ENCODE measurements around the gene S1PR5. TPM values are rescaled to one million over a fixed set of nuclear protein-coding genes. Genes with fewer than 3 reads are reported as not detected.

The S1PR5 gene
- total and polyA plus RNA-seq, 4 donors: 0.39 to 1.6 (median 1.1) TPM

- DNase-seq (peak; percentile 84 to 90), ATAC-seq (ENCODE audit: low FRiP score) (peak; percentile 81)
- peak overlapping the region; percentile 70 to 77 for H3K4me3 ChIP-seq (ENCODE audit: low read length in 2 of 2)
- peaks cover 0 to 2% of the 10 kb centered on the region in 2 donors for H3K36me3 ChIP-seq (ENCODE audit: control insufficient read depth in 1 of 2, insufficient read depth in 2 of 2, low read length in 1 of 2)
- 1 to 2% methylated on average over 35 of the region's 35 CpGs for WGBS, 2 donors
- no peaks in the 10 kb centered on the region for H3K27me3 ChIP-seq (ENCODE audit: control insufficient read depth in 1 of 2, insufficient read depth in 2 of 2, low read length in 1 of 2)
- intact Hi-C loops (cut with DNase I): loop anchor here in 1 of 2 donors (5.0 kb wide), 1 partner anchor 65 kb away; the partner anchor contains the start of genes CDKN2D and KRI1
- H3K27ac ChIP-seq (ENCODE audit: low read depth in 1 of 2, low read length in 2 of 2): peak overlapping the region; percentile 47 to 88
- no peaks in the 10 kb centered on the region for H3K9me3 ChIP-seq (ENCODE audit: control insufficient read depth, low read length)
- H3K4me1 ChIP-seq (ENCODE audit: control insufficient read depth in 1 of 2, insufficient read depth in 2 of 2, low read length in 2 of 2): no peaks in the 10 kb centered on the region
Observed at GRCh38 chr19:10501971-10502523, 15.2 kb downstream of the S1PR5 start.

- H3K9me3 ChIP-seq (ENCODE audit: control insufficient read depth, low read length): no peaks in the 10 kb centered on the region
- ATAC-seq (ENCODE audit: low FRiP score) (no peak), DNase-seq (no peak)
- 96 to 98% methylated on average over 2 of the region's 2 CpGs for WGBS, 2 donors
- no peaks in the 10 kb centered on the region for H3K27me3 ChIP-seq (ENCODE audit: control insufficient read depth in 1 of 2, insufficient read depth in 2 of 2, low read length in 1 of 2)
- intact Hi-C loops (cut with DNase I): loop anchor here in 1 of 2 donors (5.0 kb wide), 1 partner anchor 67 kb away; the partner anchor contains the start of genes CDKN2D and KRI1
- no peak overlapping the region for H3K27ac ChIP-seq (ENCODE audit: low read depth in 1 of 2, low read length in 2 of 2)
- no peaks in the 10 kb centered on the region for H3K4me1 ChIP-seq (ENCODE audit: control insufficient read depth in 1 of 2, insufficient read depth in 2 of 2, low read length in 2 of 2)
- H3K36me3 ChIP-seq (ENCODE audit: control insufficient read depth in 1 of 2, insufficient read depth in 2 of 2, low read length in 1 of 2): peaks cover 0 to 2% of the 10 kb centered on the region in 2 donors
- no peak overlapping the region for H3K4me3 ChIP-seq (ENCODE audit: low read length in 2 of 2)
Observed at GRCh38 chr19:10500247-10500592, 17.0 kb downstream of the S1PR5 start.

- H3K36me3 ChIP-seq (ENCODE audit: control insufficient read depth in 1 of 2, insufficient read depth in 2 of 2, low read length in 1 of 2): peaks cover 0 to 2% of the 10 kb centered on the region in 2 donors
Observed at GRCh38 chr19:10499550-10500246, 17.5 kb downstream of the S1PR5 start.

GRCh38 chr19:10497371-10497770 is 19.9 kb downstream of the S1PR5 start:
- 88 to 91% methylated on average over 4 of the region's 4 CpGs for WGBS, 2 donors
- ATAC-seq (ENCODE audit: low FRiP score): no peak
- peaks cover 0 to 2% of the 10 kb centered on the region in 2 donors for H3K36me3 ChIP-seq (ENCODE audit: control insufficient read depth in 1 of 2, insufficient read depth in 2 of 2, low read length in 1 of 2)
- H3K9me3 ChIP-seq (ENCODE audit: control insufficient read depth, low read length): no peaks in the 10 kb centered on the region
- intact Hi-C loops (cut with DNase I): no loop called here
- no peak overlapping the region for H3K27ac ChIP-seq (ENCODE audit: low read depth in 1 of 2, low read length in 2 of 2)
- no peaks in the 10 kb centered on the region for H3K4me1 ChIP-seq (ENCODE audit: control insufficient read depth in 1 of 2, insufficient read depth in 2 of 2, low read length in 2 of 2)
- no peak for DNase-seq
- no peak overlapping the region for H3K4me3 ChIP-seq (ENCODE audit: low read length in 2 of 2)
- H3K27me3 ChIP-seq (ENCODE audit: control insufficient read depth in 1 of 2, insufficient read depth in 2 of 2, low read length in 1 of 2): no peaks in the 10 kb centered on the region

More at GRCh38 chr19:10499550-10500246, 17.5 kb downstream of the S1PR5 start:
- Histone ChIP-seq H3K9me3 (ENCODE audit: control insufficient read depth, low read length) (no peaks in the 10 kb centered on the region), H3K27me3 (ENCODE audit: control insufficient read depth in 1 of 2, insufficient read depth in 2 of 2, low read length in 1 of 2) (no peaks in the 10 kb centered on the region), H3K4me1 (ENCODE audit: control insufficient read depth in 1 of 2, insufficient read depth in 2 of 2, low read length in 2 of 2) (no peaks in the 10 kb centered on the region), H3K27ac (ENCODE audit: low read depth in 1 of 2, low read length in 2 of 2) (no peak overlapping the region), H3K4me3 (ENCODE audit: low read length in 2 of 2) (no peak overlapping the region)
- ATAC-seq (ENCODE audit: low FRiP score) (no peak), DNase-seq (no peak)
- intact Hi-C loops (cut with DNase I): loop anchor here in 1 of 2 donors (5.0 kb wide), 1 partner anchor 68 kb away; the partner anchor contains the start of genes CDKN2D and KRI1
- WGBS, 2 donors: 83 to 86% methylated on average over 24 of the region's 24 CpGs

GRCh38 chr19:10491472-10492047 is 25.7 kb downstream of the S1PR5 start:
- Histone ChIP-seq H3K9me3 (ENCODE audit: control insufficient read depth, low read length) (no peaks in the 10 kb centered on the region), H3K27me3 (ENCODE audit: control insufficient read depth in 1 of 2, insufficient read depth in 2 of 2, low read length in 1 of 2) (no peaks in the 10 kb centered on the region), H3K27ac (ENCODE audit: low read depth in 1 of 2, low read length in 2 of 2) (no peak overlapping the region), H3K4me1 (ENCODE audit: control insufficient read depth in 1 of 2, insufficient read depth in 2 of 2, low read length in 2 of 2) (no peaks in the 10 kb centered on the region), H3K36me3 (ENCODE audit: control insufficient read depth in 1 of 2, insufficient read depth in 2 of 2, low read length in 1 of 2) (peaks cover 0 to 4% of the 10 kb centered on the region in 2 donors), H3K4me3 (ENCODE audit: low read length in 2 of 2) (no peak overlapping the region)
- WGBS, 2 donors: 95 to 97% methylated on average over 43 of the region's 43 CpGs
- intact Hi-C loops (cut with DNase I): no loop called here
- peak in 1 of 2 donors; percentile 52 for DNase-seq
- ATAC-seq (ENCODE audit: low FRiP score): peak; percentile 22

- Histone ChIP-seq H3K9me3 (ENCODE audit: control insufficient read depth, low read length) (no peaks in the 10 kb centered on the region), H3K36me3 (ENCODE audit: control insufficient read depth in 1 of 2, insufficient read depth in 2 of 2, low read length in 1 of 2) (peaks cover 0 to 5% of the 10 kb centered on the region in 2 donors), H3K27me3 (ENCODE audit: control insufficient read depth in 1 of 2, insufficient read depth in 2 of 2, low read length in 1 of 2) (no peaks in the 10 kb centered on the region), H3K4me1 (ENCODE audit: control insufficient read depth in 1 of 2, insufficient read depth in 2 of 2, low read length in 2 of 2) (no peaks in the 10 kb centered on the region), H3K4me3 (ENCODE audit: low read length in 2 of 2) (no peak overlapping the region), H3K27ac (ENCODE audit: low read depth in 1 of 2, low read length in 2 of 2) (no peak overlapping the region)
- DNase-seq: no peak
- intact Hi-C loops (cut with DNase I): loop anchor here in 1 of 2 donors (5.0 kb wide), 1 partner anchor 91 kb away; no protein-coding TSS in a partner anchor
- no peak for ATAC-seq (ENCODE audit: low FRiP score)
- WGBS, 2 donors: 86 to 88% methylated on average over 13 of the region's 13 CpGs
Observed at GRCh38 chr19:10486551-10486950, 30.7 kb downstream of the S1PR5 start.

- DNase-seq (peak; percentile 94 to 96), ATAC-seq (ENCODE audit: low FRiP score) (peak; percentile 95)
- intact Hi-C loops (cut with DNase I): loop anchor here in 1 of 2 donors (5.0 kb wide), 1 partner anchor 88 kb away; the partner anchor contains the start of genes CDKN2D and KRI1
- WGBS, 2 donors: 0 to 1% methylated on average over 36 of the region's 36 CpGs
- no peak overlapping the region for H3K27ac ChIP-seq (ENCODE audit: low read depth in 1 of 2, low read length in 2 of 2)
- H3K36me3 ChIP-seq (ENCODE audit: control insufficient read depth in 1 of 2, insufficient read depth in 2 of 2, low read length in 1 of 2): no peaks in the 10 kb centered on the region
- H3K9me3 ChIP-seq (ENCODE audit: control insufficient read depth, low read length): no peaks in the 10 kb centered on the region
- no peaks in the 10 kb centered on the region for H3K27me3 ChIP-seq (ENCODE audit: control insufficient read depth in 1 of 2, insufficient read depth in 2 of 2, low read length in 1 of 2)
- peak overlapping the region in 1 of 2 donors; percentile 44 for H3K4me3 ChIP-seq (ENCODE audit: low read length in 2 of 2)
- H3K4me1 ChIP-seq (ENCODE audit: control insufficient read depth in 1 of 2, insufficient read depth in 2 of 2, low read length in 2 of 2): no peaks in the 10 kb centered on the region
Observed at GRCh38 chr19:10478903-10479384, 38.3 kb downstream of the S1PR5 start.

GRCh38 chr19:10478476-10478875 is 38.8 kb downstream of the S1PR5 start:
- ATAC-seq (ENCODE audit: low FRiP score): no peak
- H3K4me3 ChIP-seq (ENCODE audit: low read length in 2 of 2): no peak overlapping the region
- DNase-seq: no peak
- H3K27ac ChIP-seq (ENCODE audit: low read depth in 1 of 2, low read length in 2 of 2): no peak overlapping the region
- no peaks in the 10 kb centered on the region for H3K36me3 ChIP-seq (ENCODE audit: control insufficient read depth in 1 of 2, insufficient read depth in 2 of 2, low read length in 1 of 2)
- intact Hi-C loops (cut with DNase I): loop anchor here in 1 of 2 donors (5.0 kb wide), 1 partner anchor 89 kb away; the partner anchor contains the start of genes CDKN2D and KRI1
- WGBS, 2 donors: 18 to 24% methylated on average over 5 of the region's 5 CpGs
- H3K4me1 ChIP-seq (ENCODE audit: control insufficient read depth in 1 of 2, insufficient read depth in 2 of 2, low read length in 2 of 2): no peaks in the 10 kb centered on the region
- H3K27me3 ChIP-seq (ENCODE audit: control insufficient read depth in 1 of 2, insufficient read depth in 2 of 2, low read length in 1 of 2): no peaks in the 10 kb centered on the region
- no peaks in the 10 kb centered on the region for H3K9me3 ChIP-seq (ENCODE audit: control insufficient read depth, low read length)
